SK-N-MC (cell line): Measurements from ENCODE around the gene CAPN11.

Source experiments
- EZH2 ChIP-seq: fragments of 200-600 bp; sonication (generic); IDR thresholded peaks from one replicate; pipeline ENCODE4 v1.6.1; 2017; ENCODE audit warnings: antibody characterized with exemption
- FOXP2 ChIP-seq: optimal IDR thresholded peaks from 2 replicates; pipeline ENCODE3; 2011; ENCODE audit warnings: mild to moderate bottlenecking, moderate library complexity; ENCODE audit not compliant: insufficient read depth; ENCODE audit errors: extremely low read length, control extremely low read depth
- POLR2AphosphoS5 ChIP-seq: IDR thresholded peaks from 2 replicates; pipeline ENCODE4 v1.6.1; 2012; ENCODE audit warnings: mild to moderate bottlenecking, low read depth, low read length, borderline replicate concordance

DNA sequence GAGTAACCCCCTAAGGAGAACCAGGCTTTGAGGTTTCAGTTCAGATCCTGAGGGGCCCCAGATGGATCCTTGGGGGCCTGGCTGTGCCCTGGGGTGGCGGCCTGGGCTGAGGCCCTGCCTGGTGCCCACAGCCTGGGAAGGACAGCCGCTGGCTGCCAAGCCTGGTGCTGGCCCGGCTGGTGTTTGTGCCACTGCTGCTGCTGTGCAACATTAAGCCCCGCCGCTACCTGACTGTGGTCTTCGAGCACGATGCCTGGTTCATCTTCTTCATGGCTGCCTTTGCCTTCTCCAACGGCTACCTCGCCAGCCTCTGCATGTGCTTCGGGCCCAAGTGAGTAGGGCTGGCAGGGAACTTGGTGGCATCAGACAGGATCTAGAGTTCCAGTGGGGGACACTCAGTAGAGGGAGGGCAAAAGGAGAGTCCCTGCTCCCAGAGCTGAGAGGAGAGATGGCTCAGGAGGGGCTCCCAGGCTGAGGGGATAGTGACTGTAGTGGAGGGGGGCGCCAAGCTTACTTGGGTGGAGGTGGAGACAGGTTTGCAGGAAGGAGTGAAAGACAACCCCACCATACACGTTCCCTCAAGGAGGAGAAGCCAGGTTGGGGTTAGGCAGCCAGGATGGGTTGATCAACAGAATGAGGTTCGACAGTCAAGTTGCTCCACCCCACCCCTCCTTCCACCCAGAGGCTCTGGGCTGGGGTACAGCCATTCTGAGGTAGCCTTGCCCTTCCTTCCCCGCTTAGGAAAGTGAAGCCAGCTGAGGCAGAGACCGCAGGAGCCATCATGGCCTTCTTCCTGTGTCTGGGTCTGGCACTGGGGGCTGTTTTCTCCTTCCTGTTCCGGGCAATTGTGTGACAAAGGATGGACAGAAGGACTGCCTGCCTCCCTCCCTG, 74.3 kb downstream of the CAPN11 start:
- TF ChIP-seq POLR2AphosphoS5 (no peak), EZH2 (no peak), FOXP2 (no peak)
